Liver (tissue), 9 donors: ENCODE data around the gene FBP1. TPM values are rescaled to one million over a fixed set of nuclear protein-coding genes. Genes with fewer than 3 reads are reported as not detected.

Experiments used
- DNase-seq: peaks from one replicate; pipeline ENCODE4 v3.0.0-alpha.2; 2017; ENCODE audit warnings: low spot score
- H3K27ac ChIP-seq, 2 donors: one replicate each; pipeline ENCODE4 v1.7.0; 2013; ENCODE audit warnings: inconsistent platforms in 2 of 2, low read length in 2 of 2, control low read depth in 1 of 2, low read depth in 1 of 2, mild to moderate bottlenecking in 1 of 2
- H3K27me3 ChIP-seq, 4 donors: one replicate each; pipeline versions ENCODE4 v1.6.1 to v1.7.0; 2013; ENCODE audit warnings: low read length in 3 of 4, inconsistent platforms in 1 of 4, mild to moderate bottlenecking in 1 of 4, moderate library complexity in 1 of 4; ENCODE audit not compliant: control insufficient read depth in 4 of 4, insufficient read depth in 4 of 4
- H3K36me3 ChIP-seq, 4 donors: one replicate each; pipeline versions ENCODE4 v1.6.1 to v1.7.0; 2013; ENCODE audit warnings: low read length in 3 of 4, mild to moderate bottlenecking in 3 of 4, low read depth in 1 of 4, moderate library complexity in 1 of 4; ENCODE audit not compliant: control insufficient read depth in 4 of 4, insufficient read depth in 3 of 4
- H3K4me1 ChIP-seq, 4 donors: one replicate each; pipeline versions ENCODE4 v1.6.1 to v1.7.0; 2013; ENCODE audit warnings: low read length in 3 of 4, mild to moderate bottlenecking in 3 of 4, moderate library complexity in 1 of 4; ENCODE audit not compliant: control insufficient read depth in 4 of 4, insufficient read depth in 4 of 4
- H3K4me3 ChIP-seq, 3 donors: one replicate each; pipeline versions ENCODE4 v1.6.1 to v1.7.0; 2013; ENCODE audit warnings: low read length in 3 of 3, control low read depth in 1 of 3, low read depth in 1 of 3, mild to moderate bottlenecking in 1 of 3
- H3K9ac ChIP-seq, 2 donors: one replicate each; pipeline ENCODE4 v1.7.0; 2013; ENCODE audit warnings: low read length in 2 of 2, mild to moderate bottlenecking in 2 of 2, moderate library complexity in 2 of 2, control low read depth in 1 of 2, low read depth in 1 of 2
- H3K9me3 ChIP-seq, 4 donors: one replicate each; pipeline versions ENCODE4 v1.6.1 to v1.7.0; 2013; ENCODE audit warnings: low read length in 3 of 4; ENCODE audit not compliant: control insufficient read depth in 4 of 4
- CTCF ChIP-seq: fragments of 150-350 bp; IDR thresholded peaks from 2 replicates; pipeline ENCODE4 v1.5.1; 2017; ENCODE audit warnings: improper control_type of control experiment, low read depth, low read length; ENCODE audit not compliant: missing input control
- EGR1 ChIP-seq, 2 donors: IDR thresholded peaks; 2 replicates each; pipeline ENCODE4 v1.6.1; 2016 to 2018; ENCODE audit warnings: antibody characterized with exemption in 2 of 2, low read depth in 2 of 2
- FOXA1 ChIP-seq: IDR thresholded peaks from 2 replicates; pipeline ENCODE4 v1.6.1; 2016; ENCODE audit warnings: antibody characterized with exemption
- FOXA2 ChIP-seq: IDR thresholded peaks from 2 replicates; pipeline ENCODE4 v1.6.1; 2016; ENCODE audit warnings: antibody characterized with exemption
- HNF4A ChIP-seq, 2 donors: conservative IDR thresholded peaks; 2 replicates each; pipeline ENCODE4 v1.6.1; 2016; ENCODE audit warnings: antibody characterized with exemption in 2 of 2, mild to moderate bottlenecking in 2 of 2
- HNF4G ChIP-seq: IDR thresholded peaks from 2 replicates; pipeline ENCODE4 v1.6.1; 2016; ENCODE audit warnings: antibody characterized with exemption
- JUND ChIP-seq, 2 donors: IDR thresholded peaks; 2 replicates each; pipeline ENCODE4 v1.6.1; 2016; ENCODE audit warnings: antibody characterized with exemption in 2 of 2
- MAX ChIP-seq: IDR thresholded peaks from 2 replicates; pipeline ENCODE4 v1.6.1; 2016; ENCODE audit warnings: antibody characterized with exemption
- NR2F2 ChIP-seq: IDR thresholded peaks from 2 replicates; pipeline ENCODE4 v1.6.1; 2016; ENCODE audit warnings: antibody characterized with exemption
- RAD21 ChIP-seq, 2 donors: IDR thresholded peaks; 2 replicates each; pipeline ENCODE4 v1.6.1; 2016; ENCODE audit warnings: antibody characterized with exemption in 2 of 2, mild to moderate bottlenecking in 2 of 2
- RXRA ChIP-seq, 2 donors: IDR thresholded peaks; 2 replicates each; pipeline ENCODE4 v1.6.1; 2017 to 2018; ENCODE audit warnings: antibody characterized with exemption in 2 of 2, mild to moderate bottlenecking in 1 of 2
- SP1 ChIP-seq: IDR thresholded peaks from 2 replicates; pipeline ENCODE4 v1.6.1; 2018; ENCODE audit warnings: antibody characterized with exemption, mild to moderate bottlenecking
- TAF1 ChIP-seq: conservative IDR thresholded peaks from 2 replicates; pipeline ENCODE4 v1.6.1; 2016; ENCODE audit warnings: antibody characterized with exemption, mild to moderate bottlenecking
- YY1 ChIP-seq: IDR thresholded peaks from 2 replicates; pipeline ENCODE4 v1.6.1; 2016; ENCODE audit warnings: antibody characterized with exemption, mild to moderate bottlenecking
- WGBS: extraction: QIAGEN DNeasy Blood & Tissue Kit; methylation state at CpG from one replicate; pipeline ENCODE4 v1.1.7; 2013; 5-methylcytosine and 5-hydroxymethylcytosine counted together
- polyA plus RNA-seq, 2 donors: library from polyadenylated mRNA; stranded (reverse) in 1 of 2; unstranded in 1 of 2; fragments of 200-250 nt in 1 of 2; fragments of >200 nt in 1 of 2; fragmentation: Nextera tagmentation in 1 of 2; extraction: Ambion mirVana in 1 of 2; gene quantifications; one replicate each; pipeline versions ENCODE4 v1.2.1 to v1.2.3, GENCODE V29; 2013 to 2015
- total RNA-seq, 2 donors: library from RNA; depleted of rRNA; stranded (reverse); fragments of >200 nt; gene quantifications; one replicate each; pipeline ENCODE4 v1.2.3, GENCODE V29; 2014
- TF ChIP-seq, protein P1 (sequence below): IDR thresholded peaks from 2 replicates; pipeline ENCODE4 v1.6.1; 2016; ENCODE audit warnings: antibody characterized with exemption, mild to moderate bottlenecking
- TF ChIP-seq, protein P2 (sequence below): IDR thresholded peaks from 2 replicates; pipeline ENCODE4 v1.6.1; 2016; ENCODE audit warnings: antibody characterized with exemption
- TF ChIP-seq, protein P3 (sequence below): IDR thresholded peaks from 2 replicates; pipeline ENCODE4 v1.6.1; 2016; ENCODE audit warnings: antibody characterized with exemption
- donor health status: healthy.
- donor health status: healthy.
- donor health status: healthy.
- donor health status: healthy.
- donor health status: healthy.

Gene FBP1
- total and polyA plus RNA-seq, 4 donors: 27.8 to 574 (median 317) TPM

DNA sequence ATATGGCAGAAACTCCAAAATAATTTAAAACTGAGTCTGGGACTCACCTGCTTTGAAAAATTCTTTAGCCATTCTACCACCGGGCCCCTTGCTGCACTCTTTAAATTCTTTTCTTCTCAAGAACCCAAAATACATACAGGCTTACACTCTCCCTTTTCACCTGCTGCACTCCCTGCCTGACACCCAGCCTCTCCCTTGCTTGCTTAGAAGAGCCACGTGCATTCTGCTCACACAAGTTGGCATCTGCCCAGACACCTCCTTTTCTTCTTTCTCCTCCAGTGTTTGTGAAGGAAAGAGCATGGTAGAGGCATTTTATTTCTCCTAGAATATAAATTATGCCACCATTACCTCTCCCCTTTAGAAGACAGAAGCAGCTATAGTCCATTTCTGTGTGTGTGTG is 48.1 kb upstream of the FBP1 start:
- Histone ChIP-seq H3K9me3 (no peaks in the 10 kb centered on the region), H3K4me3 (no peak overlapping the region), H3K27ac (no peak overlapping the region), H3K4me1 (peaks cover 2 to 7% (median 6%) of the 10 kb centered on the region in 4 donors), H3K9ac (no peak overlapping the region), H3K36me3 (no peaks in the 10 kb centered on the region), H3K27me3 (no peaks in the 10 kb centered on the region)
- 67% methylated on average over 2 of the region's 2 CpGs for WGBS
- DNase-seq: no peak
- no peak for TF ChIP-seq CTCF
- no peak for TF ChIP-seq SP1
- no peak for TF ChIP-seq HNF4G
- no peak for TF ChIP-seq RXRA (IDR thresholded peaks at IDR 0.05)
- TF ChIP-seq, protein P1, sequence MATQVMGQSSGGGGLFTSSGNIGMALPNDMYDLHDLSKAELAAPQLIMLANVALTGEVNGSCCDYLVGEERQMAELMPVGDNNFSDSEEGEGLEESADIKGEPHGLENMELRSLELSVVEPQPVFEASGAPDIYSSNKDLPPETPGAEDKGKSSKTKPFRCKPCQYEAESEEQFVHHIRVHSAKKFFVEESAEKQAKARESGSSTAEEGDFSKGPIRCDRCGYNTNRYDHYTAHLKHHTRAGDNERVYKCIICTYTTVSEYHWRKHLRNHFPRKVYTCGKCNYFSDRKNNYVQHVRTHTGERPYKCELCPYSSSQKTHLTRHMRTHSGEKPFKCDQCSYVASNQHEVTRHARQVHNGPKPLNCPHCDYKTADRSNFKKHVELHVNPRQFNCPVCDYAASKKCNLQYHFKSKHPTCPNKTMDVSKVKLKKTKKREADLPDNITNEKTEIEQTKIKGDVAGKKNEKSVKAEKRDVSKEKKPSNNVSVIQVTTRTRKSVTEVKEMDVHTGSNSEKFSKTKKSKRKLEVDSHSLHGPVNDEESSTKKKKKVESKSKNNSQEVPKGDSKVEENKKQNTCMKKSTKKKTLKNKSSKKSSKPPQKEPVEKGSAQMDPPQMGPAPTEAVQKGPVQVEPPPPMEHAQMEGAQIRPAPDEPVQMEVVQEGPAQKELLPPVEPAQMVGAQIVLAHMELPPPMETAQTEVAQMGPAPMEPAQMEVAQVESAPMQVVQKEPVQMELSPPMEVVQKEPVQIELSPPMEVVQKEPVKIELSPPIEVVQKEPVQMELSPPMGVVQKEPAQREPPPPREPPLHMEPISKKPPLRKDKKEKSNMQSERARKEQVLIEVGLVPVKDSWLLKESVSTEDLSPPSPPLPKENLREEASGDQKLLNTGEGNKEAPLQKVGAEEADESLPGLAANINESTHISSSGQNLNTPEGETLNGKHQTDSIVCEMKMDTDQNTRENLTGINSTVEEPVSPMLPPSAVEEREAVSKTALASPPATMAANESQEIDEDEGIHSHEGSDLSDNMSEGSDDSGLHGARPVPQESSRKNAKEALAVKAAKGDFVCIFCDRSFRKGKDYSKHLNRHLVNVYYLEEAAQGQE: no peak
- TF ChIP-seq EGR1 (IDR thresholded peaks at IDR 0.05; ENCODE audit: low read depth in 2 of 2): no peak
- TF ChIP-seq, protein P2, sequence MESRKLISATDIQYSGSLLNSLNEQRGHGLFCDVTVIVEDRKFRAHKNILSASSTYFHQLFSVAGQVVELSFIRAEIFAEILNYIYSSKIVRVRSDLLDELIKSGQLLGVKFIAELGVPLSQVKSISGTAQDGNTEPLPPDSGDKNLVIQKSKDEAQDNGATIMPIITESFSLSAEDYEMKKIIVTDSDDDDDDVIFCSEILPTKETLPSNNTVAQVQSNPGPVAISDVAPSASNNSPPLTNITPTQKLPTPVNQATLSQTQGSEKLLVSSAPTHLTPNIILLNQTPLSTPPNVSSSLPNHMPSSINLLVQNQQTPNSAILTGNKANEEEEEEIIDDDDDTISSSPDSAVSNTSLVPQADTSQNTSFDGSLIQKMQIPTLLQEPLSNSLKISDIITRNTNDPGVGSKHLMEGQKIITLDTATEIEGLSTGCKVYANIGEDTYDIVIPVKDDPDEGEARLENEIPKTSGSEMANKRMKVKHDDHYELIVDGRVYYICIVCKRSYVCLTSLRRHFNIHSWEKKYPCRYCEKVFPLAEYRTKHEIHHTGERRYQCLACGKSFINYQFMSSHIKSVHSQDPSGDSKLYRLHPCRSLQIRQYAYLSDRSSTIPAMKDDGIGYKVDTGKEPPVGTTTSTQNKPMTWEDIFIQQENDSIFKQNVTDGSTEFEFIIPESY: no peak
- no peak for TF ChIP-seq FOXA1

GRCh38 chr9:94685359-94685758 is 46.0 kb upstream of the FBP1 start:
- 63% methylated on average over 2 of the region's 2 CpGs for WGBS
- Histone ChIP-seq H3K4me3 (no peak overlapping the region), H3K27ac (no peak overlapping the region), H3K4me1 (peaks cover 0 to 11% (median 8%) of the 10 kb centered on the region in 4 donors), H3K9me3 (no peaks in the 10 kb centered on the region), H3K27me3 (no peaks in the 10 kb centered on the region), H3K9ac (no peak overlapping the region), H3K36me3 (no peaks in the 10 kb centered on the region)
- DNase-seq: no peak
- TF ChIP-seq NR2F2 (no peak), HNF4A (conservative IDR thresholded peaks at IDR 0.05) (no peak), RAD21 (IDR thresholded peaks at IDR 0.05) (no peak), HNF4G (no peak), EGR1 (IDR thresholded peaks at IDR 0.05; ENCODE audit: low read depth in 2 of 2) (no peak), MAX (no peak), YY1 (no peak), FOXA1 (no peak), FOXA2 (no peak), SP1 (no peak), CTCF (no peak), JUND (IDR thresholded peaks at IDR 0.05) (no peak), TAF1 (no peak), RXRA (IDR thresholded peaks at IDR 0.05) (no peak)
- TF ChIP-seq, protein P2: no peak
- TF ChIP-seq, protein P3, sequence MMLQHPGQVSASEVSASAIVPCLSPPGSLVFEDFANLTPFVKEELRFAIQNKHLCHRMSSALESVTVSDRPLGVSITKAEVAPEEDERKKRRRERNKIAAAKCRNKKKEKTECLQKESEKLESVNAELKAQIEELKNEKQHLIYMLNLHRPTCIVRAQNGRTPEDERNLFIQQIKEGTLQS: no peak
